GM19035 (cell line): ENCODE data around the gene ACOX3.
"Not testable (repeated sequence)": the region's sequence is repeated elsewhere in the genome, so short reads cannot be mapped to it uniquely, and the experiment has no call there.

Experiments used
- ATAC-seq: cut with Tn5 transposase; IDR thresholded peaks from one replicate; pipeline ENCODE4 v1.9.1; 2021; ENCODE audit not compliant: unreplicated experiment

The ACOX3 gene

DNA sequence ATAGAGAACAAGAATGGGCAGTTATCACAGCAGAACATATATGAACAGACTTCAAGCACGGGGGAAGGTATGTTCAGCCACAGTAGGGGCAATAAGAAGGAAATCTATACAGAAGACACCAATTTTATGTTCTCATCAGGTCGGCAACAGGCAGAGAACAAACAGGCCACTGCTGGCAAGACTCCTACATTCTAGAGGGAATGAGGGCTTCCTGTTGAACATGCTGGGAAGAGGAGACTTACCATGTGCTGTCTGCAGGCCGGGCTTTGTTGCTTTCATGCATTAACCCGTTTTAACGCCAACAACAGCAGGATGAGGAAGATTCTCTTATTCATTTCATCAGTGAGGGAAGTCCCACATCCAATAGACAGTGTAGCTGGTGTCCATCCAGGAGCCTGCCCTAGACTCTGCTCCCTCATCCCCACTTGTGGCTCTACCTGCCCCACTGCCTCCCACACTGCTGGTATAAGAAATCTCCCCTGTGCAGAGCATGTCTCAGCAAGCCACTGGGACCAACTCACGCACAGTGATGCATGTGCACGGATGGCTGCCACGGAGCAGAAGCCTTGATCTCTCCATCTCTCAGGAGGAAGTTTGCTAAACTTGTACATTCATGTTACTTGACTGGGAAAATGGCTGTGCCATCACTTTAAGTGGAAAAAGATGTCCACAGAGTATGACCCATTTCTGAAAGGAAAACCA lies 84.5 kb downstream of the ACOX3 start:
- no peak for ATAC-seq

DNA sequence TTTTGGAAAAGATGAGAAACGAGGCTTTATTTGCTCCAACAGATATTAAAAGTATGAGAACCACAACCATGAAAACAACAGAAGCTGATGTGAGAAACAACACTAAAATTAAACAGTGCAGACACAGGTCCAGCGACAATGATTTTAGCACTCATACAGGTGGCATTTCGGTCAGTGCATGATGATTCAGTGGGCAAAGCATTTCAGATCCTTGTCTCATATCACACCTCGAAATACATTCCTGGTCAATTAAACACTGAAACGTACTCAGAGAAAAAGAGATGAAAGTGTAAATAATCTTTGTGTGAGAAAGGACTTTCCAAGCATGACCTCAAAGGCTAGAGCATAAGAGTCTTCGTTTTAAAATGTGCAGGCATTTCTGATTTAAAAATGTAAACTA lies 85.2 kb downstream of the ACOX3 start:
- no peak for ATAC-seq

DNA sequence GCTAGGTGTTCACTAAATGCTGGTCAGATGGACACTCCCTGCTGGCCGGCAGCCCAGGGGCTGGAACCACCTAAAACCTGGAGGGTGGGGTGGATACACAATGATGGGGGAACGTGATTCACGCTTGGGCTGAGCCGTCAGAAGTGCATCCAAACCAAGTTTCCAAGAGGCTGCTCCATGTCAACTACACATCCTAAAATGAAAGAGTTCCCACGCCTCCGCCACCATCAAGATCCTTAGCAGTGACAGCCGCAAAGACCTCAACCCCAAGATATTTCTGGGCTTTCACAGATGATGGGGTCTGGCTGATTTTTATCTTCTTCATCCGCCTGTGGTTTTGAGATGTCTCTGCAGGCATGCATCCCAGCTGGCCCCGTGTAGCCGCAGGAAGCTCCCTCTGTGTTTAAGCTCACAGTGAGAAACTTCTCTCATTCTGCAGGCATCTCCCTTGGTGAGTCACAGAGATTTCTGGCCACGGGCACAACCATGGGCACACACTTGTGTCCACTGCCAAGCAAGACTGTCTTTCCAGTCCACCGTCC lies 86.5 kb downstream of the ACOX3 start:
- ATAC-seq, result no peak

GRCh38 chr4:8353158-8353669 lies 87.3 kb downstream of the ACOX3 start:
- no peak for ATAC-seq

DNA sequence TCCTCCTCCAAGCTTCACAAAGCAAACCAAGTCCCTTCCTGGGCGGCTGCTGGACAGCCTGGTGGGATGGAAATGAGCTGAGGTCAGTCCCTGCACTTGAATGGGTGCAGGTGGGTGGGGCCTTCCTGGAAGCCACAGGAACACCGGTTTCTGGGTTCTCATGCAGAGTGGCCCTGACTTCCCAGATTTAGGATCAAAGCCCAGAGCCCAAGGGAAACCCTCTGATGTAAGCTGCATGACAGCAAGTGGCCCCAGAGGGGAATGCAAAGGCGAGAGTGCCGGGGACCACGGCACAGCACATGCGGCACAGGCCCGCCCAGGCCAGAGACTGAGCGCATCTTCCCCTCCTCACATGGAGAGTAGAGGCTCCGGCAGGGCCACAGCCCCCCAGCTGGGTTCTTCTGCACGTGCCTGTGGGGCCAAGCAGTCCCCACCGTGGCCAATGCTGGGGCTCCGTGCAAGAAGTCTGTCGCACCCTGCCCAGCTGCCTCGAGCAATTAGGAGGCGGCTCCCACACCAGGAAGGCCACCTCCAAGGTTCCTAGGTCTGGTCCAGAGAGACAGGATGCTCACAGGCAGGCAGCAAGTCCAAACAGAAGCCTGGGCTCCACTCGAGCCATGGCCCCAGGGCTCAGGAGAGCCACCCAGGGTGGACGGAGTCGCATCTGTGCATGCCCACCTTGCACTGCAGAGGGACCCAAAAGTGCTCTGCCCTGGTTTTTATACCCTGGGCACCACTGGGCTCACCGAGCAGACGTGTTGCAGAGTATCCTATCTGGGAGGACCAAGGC lies 88.0 kb downstream of the ACOX3 start:
- no peak for ATAC-seq

GRCh38 chr4:8351931-8352367 lies 88.6 kb downstream of the ACOX3 start:
- ATAC-seq, result no peak

- no peak for ATAC-seq
Observed at GRCh38 chr4:8350841-8351461, 89.6 kb downstream of the ACOX3 start.

DNA sequence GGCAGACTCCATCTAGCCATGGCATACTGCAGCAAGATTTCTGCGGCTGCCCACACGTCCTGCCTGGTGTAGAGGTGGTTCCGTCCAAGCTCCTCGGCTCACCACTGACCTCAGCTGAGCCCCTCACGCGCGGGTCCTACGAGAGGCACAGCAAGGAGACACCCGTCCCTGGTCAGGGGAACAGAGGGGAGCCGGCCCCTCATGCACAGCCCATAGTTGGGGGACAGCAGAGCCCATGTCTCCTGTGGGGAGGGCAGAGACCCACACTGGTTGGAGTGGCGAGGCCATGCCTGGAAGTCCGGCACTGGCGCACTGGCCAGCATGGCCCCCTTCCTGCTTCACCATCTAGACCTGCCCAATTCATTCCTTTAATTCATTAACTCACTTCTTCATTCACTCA lies 90.2 kb downstream of the ACOX3 start:
- ATAC-seq, result no peak

DNA sequence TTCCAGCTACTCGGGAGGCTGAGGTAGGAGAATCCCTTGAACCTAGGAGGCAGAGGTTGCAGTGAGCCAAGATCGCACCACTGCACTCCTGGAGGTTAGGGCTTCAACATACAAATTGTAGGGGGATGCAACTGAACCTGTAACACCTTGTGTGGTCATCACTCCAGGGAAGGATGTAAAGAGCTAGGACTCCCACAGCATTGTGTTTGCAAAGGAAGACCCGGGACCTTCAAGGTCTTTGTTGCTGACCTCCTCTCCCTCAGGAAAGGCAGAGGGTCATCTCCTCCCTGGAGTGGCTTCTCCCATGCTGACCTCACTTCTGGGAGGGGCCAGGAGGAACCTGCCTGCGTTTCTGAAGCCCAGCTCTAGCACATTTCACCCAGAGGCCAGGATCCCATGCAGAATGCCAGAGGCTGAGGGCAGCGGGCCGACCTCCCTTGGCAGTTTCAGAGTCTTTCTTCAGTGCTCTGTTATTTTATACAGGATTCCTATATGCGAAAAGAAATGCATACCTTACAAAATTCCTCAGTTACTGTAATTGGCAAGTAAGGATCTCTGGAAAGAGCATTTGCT lies 90.8 kb downstream of the ACOX3 start:
- ATAC-seq, result no peak

DNA sequence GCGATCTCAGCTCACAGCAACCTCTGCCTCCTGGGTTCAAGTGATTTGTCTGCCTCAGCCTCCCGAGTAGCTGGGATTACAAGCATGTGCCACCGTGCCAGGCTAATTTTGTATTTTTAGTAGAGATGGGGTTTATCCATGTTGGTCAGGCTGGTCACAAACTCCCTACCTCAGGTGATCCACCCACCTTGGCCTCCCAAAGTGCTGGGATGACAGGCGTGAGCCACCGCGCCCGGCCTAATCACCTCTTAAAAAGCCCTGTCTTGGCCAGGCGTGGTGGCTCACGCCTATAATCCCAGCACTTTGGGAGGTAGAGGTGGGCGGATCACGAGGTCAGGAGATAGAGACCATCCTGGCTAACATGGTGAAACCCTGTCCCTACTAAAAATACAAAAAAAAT lies 91.3 kb downstream of the ACOX3 start:
- ATAC-seq, result not testable (repeated sequence)

DNA sequence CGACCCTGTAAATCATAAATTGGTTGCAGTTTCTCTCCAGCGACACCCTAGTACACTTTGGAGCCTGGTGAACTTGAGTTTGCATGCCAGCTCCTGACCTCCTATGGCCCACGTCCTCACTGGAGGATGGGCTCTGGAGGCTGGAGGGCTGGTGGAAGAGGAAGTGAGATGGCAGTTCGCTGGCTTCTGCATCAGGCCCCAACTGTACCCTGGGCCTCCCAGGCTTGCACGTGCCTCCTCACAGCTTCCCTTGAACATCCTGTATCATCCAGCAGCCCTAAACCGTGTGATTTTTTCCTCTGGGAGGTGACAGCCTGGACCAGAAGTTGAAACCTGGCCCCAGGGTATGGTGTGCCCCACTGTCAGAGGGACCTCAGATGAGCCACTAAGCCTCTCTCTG lies 92.5 kb downstream of the ACOX3 start:
- no peak for ATAC-seq

GRCh38 chr4:8347660-8348059 lies 92.9 kb downstream of the ACOX3 start:
- no peak for ATAC-seq

DNA sequence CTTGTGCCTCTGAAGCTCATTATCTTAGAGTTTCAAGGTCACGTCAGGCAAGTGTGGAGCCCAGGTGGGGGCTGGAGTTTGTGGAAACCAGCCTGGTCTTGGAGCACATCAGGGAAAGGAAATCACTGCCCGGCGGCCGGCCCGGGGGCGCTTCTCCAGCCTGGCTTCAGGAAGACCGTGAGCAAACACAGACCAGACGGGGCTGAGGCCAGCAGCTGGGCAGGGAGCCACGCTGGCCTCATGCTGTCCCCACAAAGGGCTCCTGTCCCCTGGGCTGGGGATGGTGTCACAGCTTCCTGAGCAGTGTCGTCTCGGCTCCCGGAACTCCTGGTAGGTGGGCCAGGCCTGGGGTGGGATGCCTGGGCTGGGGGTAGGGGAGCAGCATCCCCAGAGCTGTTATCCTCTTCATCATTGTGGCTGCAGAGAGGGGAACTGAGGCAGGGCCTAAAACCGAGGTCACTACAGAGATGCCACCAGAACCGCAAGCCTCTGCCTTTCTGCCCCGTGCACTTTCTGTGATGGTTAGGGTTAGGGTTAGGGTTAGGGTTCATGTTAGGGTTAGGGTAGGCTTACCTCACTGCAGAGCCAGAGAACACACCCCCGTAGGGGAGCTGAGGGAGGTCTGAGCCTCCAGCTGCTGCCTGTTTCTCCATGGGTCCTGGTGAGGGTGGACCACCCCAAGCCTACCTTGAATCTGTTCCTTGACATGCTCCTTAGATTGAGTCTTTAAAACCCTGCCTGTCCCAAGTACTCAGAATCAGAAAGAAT lies 93.5 kb downstream of the ACOX3 start:
- ATAC-seq, result no peak

GRCh38 chr4:8345946-8346814 lies 94.3 kb downstream of the ACOX3 start:
- ATAC-seq, result no peak

GRCh38 chr4:8345053-8345945 lies 95.2 kb downstream of the ACOX3 start:
- no peak for ATAC-seq

GRCh38 chr4:8344377-8344776 lies 96.1 kb downstream of the ACOX3 start:
- ATAC-seq, result no peak

- no peak for ATAC-seq
Observed at GRCh38 chr4:8343967-8344331, 96.6 kb downstream of the ACOX3 start.

GRCh38 chr4:8343262-8343966 lies 97.1 kb downstream of the ACOX3 start:
- ATAC-seq, result no peak
